C4-2B (cell line): Measurements from ENCODE around the gene IVL.

ENCODE experiments used
- H3K27ac ChIP-seq: fragments of 450-650 bp; 2 replicates; pipeline ENCODE4 v1.5.1; 2017
- ZFX ChIP-seq: fragments of 450-650 bp; IDR thresholded peaks from 2 replicates; pipeline ENCODE4 v1.6.1; 2017
- TF ChIP-seq, protein P1 (sequence below): fragments of 450-650 bp; conservative IDR thresholded peaks from 2 replicates; pipeline ENCODE4 v1.5.1; 2017; ENCODE audit warnings: mild to moderate bottlenecking

The IVL gene

DNA sequence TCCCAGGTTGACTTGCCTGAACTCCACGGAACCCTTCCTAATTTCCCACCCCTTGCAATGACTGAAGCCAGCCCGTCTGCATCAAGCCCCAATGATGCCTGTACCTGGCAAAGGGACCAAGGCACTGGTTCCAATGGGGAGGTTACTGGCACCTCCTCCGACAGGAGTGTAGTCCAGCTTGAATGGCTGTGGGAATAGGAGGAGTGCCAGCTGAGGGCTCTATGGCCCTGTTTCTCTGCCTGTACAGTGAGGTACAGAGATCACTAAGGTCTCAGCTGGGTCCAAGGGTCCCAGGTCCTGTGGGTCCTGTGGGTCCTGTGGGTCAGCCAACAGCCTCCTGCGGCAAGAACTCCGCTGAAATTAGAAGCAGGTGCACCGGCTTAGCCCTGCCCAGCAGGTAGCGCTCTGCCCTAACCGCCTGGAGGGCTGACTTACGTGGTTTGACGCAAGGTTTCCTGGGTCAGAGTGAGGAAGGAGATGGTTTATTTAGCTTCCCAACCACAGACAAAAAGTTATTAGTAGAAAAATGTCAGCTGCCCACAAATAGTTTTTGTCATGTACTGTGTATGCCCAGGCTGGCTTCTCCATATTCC lies 52.2 kb downstream of the IVL start:
- no peak overlapping the region for H3K27ac ChIP-seq
- TF ChIP-seq ZFX: no peak
- TF ChIP-seq, protein P1, sequence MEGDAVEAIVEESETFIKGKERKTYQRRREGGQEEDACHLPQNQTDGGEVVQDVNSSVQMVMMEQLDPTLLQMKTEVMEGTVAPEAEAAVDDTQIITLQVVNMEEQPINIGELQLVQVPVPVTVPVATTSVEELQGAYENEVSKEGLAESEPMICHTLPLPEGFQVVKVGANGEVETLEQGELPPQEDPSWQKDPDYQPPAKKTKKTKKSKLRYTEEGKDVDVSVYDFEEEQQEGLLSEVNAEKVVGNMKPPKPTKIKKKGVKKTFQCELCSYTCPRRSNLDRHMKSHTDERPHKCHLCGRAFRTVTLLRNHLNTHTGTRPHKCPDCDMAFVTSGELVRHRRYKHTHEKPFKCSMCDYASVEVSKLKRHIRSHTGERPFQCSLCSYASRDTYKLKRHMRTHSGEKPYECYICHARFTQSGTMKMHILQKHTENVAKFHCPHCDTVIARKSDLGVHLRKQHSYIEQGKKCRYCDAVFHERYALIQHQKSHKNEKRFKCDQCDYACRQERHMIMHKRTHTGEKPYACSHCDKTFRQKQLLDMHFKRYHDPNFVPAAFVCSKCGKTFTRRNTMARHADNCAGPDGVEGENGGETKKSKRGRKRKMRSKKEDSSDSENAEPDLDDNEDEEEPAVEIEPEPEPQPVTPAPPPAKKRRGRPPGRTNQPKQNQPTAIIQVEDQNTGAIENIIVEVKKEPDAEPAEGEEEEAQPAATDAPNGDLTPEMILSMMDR: peak; percentile 11; the same call in 1 of the 2 replicates
